Stimulated activated naive CD8-positive, alpha-beta T cell treated with anti-CD3 and anti-CD28 coated beads, Interleukin-15, amount 100 ng/mL, for 72 hours (primary cell): ENCODE results near the gene SCARF1.

Experiments
- ATAC-seq: fragments of 150-1000 bp; cut with Tn5 transposase; 2 replicates; pipeline ENCODE4 v1.10.0; 2021; ENCODE audit warnings: mild to moderate bottlenecking, moderate library complexity
- DNase-seq, 2 donors: peaks; one replicate each; pipeline ENCODE4 v3.0.0; 2021 to 2022
- H3K27ac Mint-ChIP-seq, 2 donors: one replicate each; pipeline ENCODE4 v1.8.0; 2022; ENCODE audit warnings: mild to moderate bottlenecking in 2 of 2, mixed read lengths in 2 of 2, moderate library complexity in 2 of 2
- H3K27me3 Mint-ChIP-seq: one replicate; pipeline ENCODE4 v1.8.0; 2022; ENCODE audit warnings: mixed read lengths
- H3K4me1 Mint-ChIP-seq: one replicate; pipeline ENCODE4 v1.8.0; 2022; ENCODE audit warnings: mild to moderate bottlenecking, mixed read lengths
- H3K4me3 Mint-ChIP-seq, 2 donors: one replicate each; pipeline ENCODE4 v1.8.0; 2022; ENCODE audit warnings: mild to moderate bottlenecking in 2 of 2, mixed read lengths in 2 of 2, moderate library complexity in 1 of 2
- H3K9me3 Mint-ChIP-seq, 2 donors: one replicate each; pipeline ENCODE4 v1.8.0; 2022; ENCODE audit warnings: mixed read lengths in 2 of 2

Gene SCARF1

DNA sequence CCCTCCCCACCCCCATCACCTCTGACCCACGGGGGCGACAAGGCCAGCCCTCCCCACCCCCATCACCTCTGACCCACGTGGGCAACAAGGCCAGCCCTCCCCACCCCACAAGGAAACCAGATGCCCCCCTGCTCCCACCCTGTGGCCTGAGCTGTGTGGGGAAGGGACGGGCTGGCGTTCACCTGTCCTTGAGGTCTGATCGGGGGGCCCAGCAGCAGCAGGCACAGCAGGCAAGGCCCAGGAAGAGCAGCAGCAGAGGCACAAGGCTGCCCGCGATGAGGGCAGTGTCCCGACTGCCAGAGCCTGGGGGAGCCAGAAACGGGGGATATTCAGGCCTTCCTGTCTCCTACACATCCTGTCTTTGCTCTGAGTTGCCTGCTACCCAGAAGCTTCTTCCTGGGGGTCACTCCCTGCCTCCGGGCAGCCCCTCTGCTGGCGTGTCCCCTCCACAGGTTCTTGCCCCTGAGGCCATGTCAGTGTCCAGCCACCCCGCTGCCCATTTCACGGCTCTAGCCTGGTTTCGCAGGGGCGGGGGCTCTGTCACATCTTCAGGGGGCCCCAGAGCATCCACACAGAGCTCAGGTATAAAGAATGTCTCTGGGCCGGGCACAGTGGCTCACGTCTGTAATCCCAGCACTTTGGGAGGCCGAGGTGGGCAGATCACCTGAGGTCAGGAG, 6.8 kb downstream of the SCARF1 start:
- no peaks in the 10 kb centered on the region for H3K9me3 Mint-ChIP-seq
- ATAC-seq (peak; percentile 27), DNase-seq (no peak)
- peaks cover 5% of the 10 kb centered on the region for H3K4me1 Mint-ChIP-seq
- H3K27ac Mint-ChIP-seq, result no peak overlapping the region
- no peak overlapping the region for H3K4me3 Mint-ChIP-seq
- no peaks in the 10 kb centered on the region for H3K27me3 Mint-ChIP-seq

DNA sequence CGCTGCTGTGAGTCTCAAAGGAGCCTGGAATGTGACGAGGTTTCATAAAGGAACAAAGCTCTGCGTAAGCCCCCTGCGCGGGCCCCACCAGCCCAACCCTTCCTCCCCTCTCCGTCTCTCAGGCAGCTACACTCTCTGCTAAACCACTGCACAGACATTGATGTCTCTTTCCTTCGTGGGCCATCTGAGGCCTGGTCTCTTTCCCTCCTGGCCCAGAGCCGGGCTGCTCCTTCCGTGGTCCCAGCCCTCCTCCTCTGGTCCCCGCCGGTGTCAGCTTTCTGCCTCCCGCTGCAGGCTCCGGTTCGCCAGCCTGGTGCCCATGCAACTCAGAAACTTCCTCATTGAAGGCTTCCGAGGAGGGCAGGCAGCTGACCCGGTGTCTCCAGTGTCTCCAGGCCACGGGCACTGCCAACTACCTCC, 7.4 kb downstream of the SCARF1 start:
- H3K27me3 Mint-ChIP-seq, result no peaks in the 10 kb centered on the region
- ATAC-seq (no peak), DNase-seq (no peak)
- no peaks in the 10 kb centered on the region for H3K9me3 Mint-ChIP-seq
- H3K4me1 Mint-ChIP-seq, result peaks cover 5% of the 10 kb centered on the region
- H3K27ac Mint-ChIP-seq, result no peak overlapping the region
- H3K4me3 Mint-ChIP-seq, result no peak overlapping the region

DNA sequence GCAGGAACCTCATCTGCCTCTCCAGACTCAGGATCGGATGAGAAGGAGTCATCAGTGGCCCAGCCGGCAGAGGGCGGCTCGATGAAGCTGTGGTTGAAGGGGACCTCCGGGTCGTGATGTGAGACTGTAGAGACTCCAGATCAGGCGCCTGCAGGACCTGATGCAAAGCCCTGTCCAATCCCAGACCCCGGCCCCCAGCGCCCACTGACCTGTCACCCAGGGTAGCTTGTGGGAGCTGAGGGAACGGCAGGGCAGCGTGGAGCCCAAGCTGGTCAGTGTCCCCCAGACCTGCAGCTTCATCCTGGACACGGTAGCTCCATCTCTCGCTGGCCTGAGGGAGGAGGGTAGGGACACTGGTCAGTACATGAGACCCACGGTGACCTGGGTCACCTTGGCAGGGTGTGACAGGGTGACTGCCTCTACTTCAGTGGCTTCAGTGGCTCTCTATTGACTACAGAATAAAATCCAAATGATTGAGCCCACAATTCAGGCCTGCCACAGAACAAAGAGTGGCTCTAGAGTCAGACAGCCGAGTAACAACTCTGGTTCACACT, 8.7 kb downstream of the SCARF1 start:
- H3K4me1 Mint-ChIP-seq, result peaks cover 5% of the 10 kb centered on the region
- no peak overlapping the region for H3K27ac Mint-ChIP-seq
- DNase-seq (no peak), ATAC-seq (no peak)
- H3K9me3 Mint-ChIP-seq, result no peaks in the 10 kb centered on the region
- H3K4me3 Mint-ChIP-seq, result no peak overlapping the region
- H3K27me3 Mint-ChIP-seq, result peaks cover 2% of the 10 kb centered on the region

DNA sequence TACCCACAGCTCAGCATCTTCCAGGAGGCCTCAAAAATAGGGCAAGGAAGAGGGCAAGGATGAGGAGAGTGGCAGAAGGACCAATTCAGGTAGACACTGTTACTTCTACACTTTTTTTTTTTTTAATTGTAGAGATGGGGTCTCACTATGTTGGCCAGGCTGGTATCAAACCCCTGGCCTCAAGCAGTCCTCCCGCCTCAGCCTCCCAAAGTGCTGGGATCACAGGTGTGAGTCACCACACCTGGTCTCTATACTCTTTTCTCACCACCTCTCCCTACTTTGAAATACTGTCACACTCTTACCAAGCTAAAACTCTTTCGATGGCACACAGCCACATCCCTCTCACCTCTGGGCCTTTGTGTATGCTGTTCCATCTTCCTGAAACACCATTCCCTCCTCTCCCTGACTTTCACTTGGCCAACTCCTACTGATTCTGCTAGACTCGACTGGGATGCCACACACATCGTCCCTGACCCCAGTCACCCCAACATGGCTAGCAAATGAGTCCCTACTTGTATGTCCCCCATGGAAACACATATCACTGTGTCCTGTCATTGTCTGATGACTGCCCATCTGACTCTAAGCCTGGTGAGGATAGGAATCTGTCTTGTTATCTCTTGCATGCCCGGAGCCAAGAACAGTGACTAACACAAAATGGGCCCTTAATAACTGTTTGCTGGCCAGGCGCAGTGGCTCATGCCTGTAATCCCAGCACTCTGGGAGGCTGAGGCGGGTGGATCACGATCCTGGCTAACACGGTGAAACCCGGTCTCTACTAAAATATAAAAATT, 9.7 kb downstream of the SCARF1 start:
- DNase-seq (no peak), ATAC-seq (no peak)
- Mint-ChIP-seq H3K9me3 (no peaks in the 10 kb centered on the region), H3K27ac (no peak overlapping the region), H3K4me3 (no peak overlapping the region), H3K4me1 (peaks cover 3% of the 10 kb centered on the region), H3K27me3 (peaks cover 11% of the 10 kb centered on the region)

- DNase-seq, result no peak
- no peak overlapping the region for H3K4me3 Mint-ChIP-seq
- peaks cover 13% of the 10 kb centered on the region for H3K27me3 Mint-ChIP-seq
- no peak overlapping the region for H3K27ac Mint-ChIP-seq
- H3K4me1 Mint-ChIP-seq, result peaks cover 10% of the 10 kb centered on the region
- H3K9me3 Mint-ChIP-seq, result no peaks in the 10 kb centered on the region
- no peak for ATAC-seq
Observed at GRCh38 chr17:1634841-1635650, 10.5 kb downstream of the SCARF1 start.

DNA sequence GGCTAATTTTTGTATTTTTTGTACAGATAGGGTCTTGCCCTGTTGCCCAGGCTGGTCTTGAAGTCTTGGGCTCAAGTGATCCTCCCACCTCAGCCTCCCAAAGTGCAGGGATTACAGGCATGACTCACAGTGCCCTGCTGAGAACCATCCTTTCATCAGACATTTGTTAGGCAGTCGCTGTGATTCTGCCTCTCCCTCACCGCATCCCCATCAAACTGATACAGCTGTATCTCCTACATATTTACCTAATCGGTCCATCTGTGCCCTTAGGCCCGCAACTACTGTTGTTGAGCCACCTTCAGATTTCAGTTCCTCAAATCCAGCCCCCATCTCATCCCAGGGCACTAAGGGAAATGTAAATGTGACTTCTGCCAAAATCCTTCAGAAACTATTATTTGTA, 14.9 kb downstream of the SCARF1 start:
- DNase-seq (no peak), ATAC-seq (no peak)
- peaks cover 32% of the 10 kb centered on the region for H3K27me3 Mint-ChIP-seq
- H3K9me3 Mint-ChIP-seq, result no peaks in the 10 kb centered on the region
- H3K27ac Mint-ChIP-seq, result no peak overlapping the region
- no peak overlapping the region for H3K4me3 Mint-ChIP-seq
- peaks cover 39% of the 10 kb centered on the region for H3K4me1 Mint-ChIP-seq

DNA sequence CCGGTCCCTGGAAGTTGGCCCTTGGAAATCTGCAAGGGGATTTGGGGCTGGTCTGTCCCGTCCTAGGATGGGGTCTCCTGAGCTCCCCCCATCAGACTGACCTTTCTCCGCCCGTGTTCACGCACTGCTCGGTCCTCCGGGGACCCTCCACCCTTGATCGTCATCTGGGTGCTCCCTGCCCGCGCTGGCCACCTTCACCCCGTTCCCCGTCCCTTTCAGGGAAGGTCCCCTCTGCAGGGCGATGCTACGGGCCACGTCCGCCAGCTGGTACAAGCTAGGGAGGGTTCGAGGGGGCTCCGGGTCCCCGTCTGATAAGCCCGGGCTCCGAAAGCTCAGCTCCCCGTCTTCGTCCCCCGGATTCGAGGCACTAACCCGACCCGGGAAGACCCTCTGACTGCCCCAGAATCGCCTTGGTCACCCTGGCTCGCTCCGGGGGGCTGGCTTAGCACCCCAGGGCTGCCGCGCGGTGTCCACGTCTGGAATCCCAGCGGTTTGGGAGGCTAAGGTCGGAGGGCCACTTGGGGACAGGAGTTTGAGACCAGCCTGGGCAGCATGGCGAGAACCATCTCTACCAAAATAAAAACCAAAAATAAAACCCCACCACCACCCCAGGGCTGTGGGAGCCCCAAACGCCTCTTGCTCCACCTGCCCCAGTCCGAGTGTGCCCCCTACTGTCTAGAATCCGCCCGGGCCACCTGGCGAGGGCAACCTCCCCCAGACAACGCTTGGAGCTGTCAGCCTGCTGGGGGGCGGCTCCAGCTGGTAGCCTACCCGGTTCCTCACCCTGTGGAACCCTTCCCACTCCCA, 15.8 kb downstream of the SCARF1 start:
- DNase-seq, result peak; percentile 85 to 86
- Mint-ChIP-seq H3K4me3 (peak overlapping the region; percentile 84 to 99), H3K27ac (peak overlapping the region; percentile 7 to 77), H3K27me3 (peaks cover 36% of the 10 kb centered on the region), H3K9me3 (no peaks in the 10 kb centered on the region), H3K4me1 (peaks cover 39% of the 10 kb centered on the region)
- peak; percentile 65 for ATAC-seq

- Mint-ChIP-seq H3K4me3 (peak overlapping the region; percentile 86 to 99), H3K27ac (peak overlapping the region; percentile 81 to 97), H3K4me1 (peaks cover 39% of the 10 kb centered on the region), H3K9me3 (no peaks in the 10 kb centered on the region), H3K27me3 (peaks cover 36% of the 10 kb centered on the region)
- DNase-seq, result peak; percentile 87 to 92
- peak; percentile 87 for ATAC-seq
Observed at GRCh38 chr17:1628856-1629503, 16.6 kb downstream of the SCARF1 start.

DNA sequence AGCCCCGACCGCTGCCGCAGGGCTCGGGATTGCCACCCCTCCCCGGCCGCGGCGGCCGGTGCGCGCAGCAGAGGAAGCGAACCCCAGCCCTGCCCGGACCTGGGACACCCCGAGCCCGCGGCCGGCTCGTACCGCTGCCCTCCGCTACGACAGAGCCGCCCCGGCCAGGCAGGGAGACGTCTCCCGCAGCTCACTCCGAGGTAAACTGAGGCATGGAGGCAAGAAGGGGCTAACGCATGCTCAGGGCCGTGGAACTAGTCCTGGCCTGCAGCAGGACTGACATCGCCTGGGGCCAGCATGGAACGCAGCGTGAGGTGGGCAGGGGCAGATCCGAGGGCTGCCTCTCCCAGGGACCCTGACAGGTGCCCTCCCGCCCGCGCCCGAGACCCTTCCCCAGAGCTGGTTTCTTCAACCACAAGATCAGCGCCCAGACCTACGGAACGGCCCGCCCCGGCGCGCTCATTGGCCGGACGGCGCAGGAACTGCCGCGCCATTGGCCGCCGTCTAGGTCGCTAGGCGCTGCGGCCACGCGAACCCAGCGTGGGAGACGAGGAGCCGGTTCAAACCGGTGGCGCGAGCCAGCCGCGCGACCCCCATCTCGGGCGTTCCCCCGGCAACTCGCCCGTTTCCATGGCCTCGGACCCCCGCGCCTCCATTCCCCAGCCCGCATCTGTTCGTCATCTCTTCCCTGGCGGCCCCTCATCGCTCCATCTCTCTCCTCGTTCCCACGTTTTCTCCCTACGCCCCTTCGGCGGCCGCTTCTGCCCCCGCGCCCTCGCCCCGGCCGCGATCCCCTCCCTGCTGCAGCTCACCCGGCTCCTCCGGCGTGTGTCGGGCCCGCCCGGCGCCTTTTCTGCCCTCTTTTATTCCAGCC, 17.3 kb downstream of the SCARF1 start, which contains the start of gene SLC43A2:
Gene SLC43A2, minus strand, starts transcription at position 853 of the 874 bp plus-strand sequence. CDS start 960 bp downstream, outside the sequence.
- Mint-ChIP-seq H3K9me3 (no peaks in the 10 kb centered on the region), H3K4me3 (peak within 1 kb of the TSS; percentile 86 to 99), H3K4me1 (peaks cover 39% of the 10 kb centered on the region), H3K27ac (peak within 1 kb of the TSS; percentile 81 to 97), H3K27me3 (peaks cover 36% of the 10 kb centered on the region)
- peak; percentile 82 for ATAC-seq
- DNase-seq, result peak; percentile 75 to 80

GRCh38 chr17:1627182-1627981, 18.1 kb downstream of the SCARF1 start:
- peak overlapping the region; percentile 66 to 99 for H3K4me3 Mint-ChIP-seq
- H3K4me1 Mint-ChIP-seq, result peaks cover 39% of the 10 kb centered on the region
- H3K27ac Mint-ChIP-seq, result no peak overlapping the region
- no peaks in the 10 kb centered on the region for H3K9me3 Mint-ChIP-seq
- DNase-seq (no peak), ATAC-seq (no peak)
- H3K27me3 Mint-ChIP-seq, result peaks cover 36% of the 10 kb centered on the region

DNA sequence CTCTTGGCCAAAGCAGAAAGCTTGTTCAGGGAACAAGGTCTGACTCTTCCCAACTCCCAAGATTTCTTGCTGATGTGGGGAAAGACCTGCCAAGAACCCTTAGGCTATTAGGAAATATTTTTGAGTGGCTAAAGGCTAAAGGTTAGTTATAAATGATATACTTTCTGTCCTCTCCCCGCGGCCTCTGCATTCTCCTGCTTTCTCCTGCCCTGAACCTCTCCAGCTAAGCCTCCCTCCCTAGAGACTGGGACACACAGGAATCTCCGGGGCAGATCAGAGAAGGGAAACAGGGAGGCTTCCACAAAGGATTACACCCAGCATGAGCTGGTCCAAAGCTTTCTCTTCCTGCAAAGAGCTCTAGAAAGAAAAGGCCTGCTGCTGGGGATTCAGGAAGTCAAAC, 19.2 kb downstream of the SCARF1 start:
- peaks cover 29% of the 10 kb centered on the region for H3K27me3 Mint-ChIP-seq
- H3K27ac Mint-ChIP-seq, result no peak overlapping the region
- H3K9me3 Mint-ChIP-seq, result no peaks in the 10 kb centered on the region
- DNase-seq (no peak), ATAC-seq (no peak)
- H3K4me3 Mint-ChIP-seq, result no peak overlapping the region
- peaks cover 39% of the 10 kb centered on the region for H3K4me1 Mint-ChIP-seq

DNA sequence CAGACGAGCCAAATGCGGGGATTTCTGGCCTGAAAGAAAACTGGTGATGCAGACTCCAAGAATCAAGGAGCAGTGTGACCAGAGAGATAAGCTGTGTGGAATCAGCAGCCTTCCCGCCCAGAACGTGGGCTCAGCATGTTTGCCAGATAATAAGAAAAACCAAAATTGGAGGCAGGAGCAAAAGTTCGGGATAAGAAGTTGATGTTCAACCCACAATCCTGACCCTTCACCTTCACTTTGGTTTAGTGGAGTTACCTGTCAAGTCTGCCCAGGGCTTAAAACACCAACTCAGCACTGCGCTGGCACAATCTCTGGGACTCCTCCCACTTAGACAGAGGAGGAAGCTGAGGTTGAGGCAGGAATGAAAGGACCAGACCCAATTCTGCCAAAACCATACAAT, 20.0 kb downstream of the SCARF1 start:
- Mint-ChIP-seq H3K9me3 (no peaks in the 10 kb centered on the region), H3K4me1 (peaks cover 34% of the 10 kb centered on the region), H3K4me3 (no peak overlapping the region), H3K27me3 (peaks cover 22% of the 10 kb centered on the region), H3K27ac (no peak overlapping the region)
- ATAC-seq, result no peak
- no peak for DNase-seq

DNA sequence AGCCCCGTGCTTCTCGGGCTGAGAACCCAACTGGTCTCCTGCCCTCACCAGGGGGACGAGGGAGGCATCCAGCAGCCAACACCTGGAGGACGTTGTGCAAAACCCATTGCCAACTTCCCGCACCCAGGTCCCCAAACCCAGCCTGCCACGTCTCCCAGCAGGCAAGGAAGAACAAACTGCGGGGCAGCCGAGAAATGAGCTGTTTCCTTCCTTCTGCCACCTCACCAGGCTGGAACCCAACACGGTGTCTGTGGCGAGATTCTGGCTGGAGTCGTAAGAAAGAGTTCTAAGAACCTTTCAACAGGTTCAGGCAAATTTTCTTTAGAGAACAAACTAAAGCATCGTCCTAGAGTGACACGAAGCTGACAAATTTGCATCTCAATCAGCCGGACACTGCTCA, 20.5 kb downstream of the SCARF1 start:
- H3K27me3 Mint-ChIP-seq, result peaks cover 22% of the 10 kb centered on the region
- DNase-seq (no peak), ATAC-seq (no peak)
- peaks cover 29% of the 10 kb centered on the region for H3K4me1 Mint-ChIP-seq
- H3K27ac Mint-ChIP-seq, result no peak overlapping the region
- no peaks in the 10 kb centered on the region for H3K9me3 Mint-ChIP-seq
- no peak overlapping the region for H3K4me3 Mint-ChIP-seq
